ENCODE measurements around the gene NUDT3.
"Not testable (repeated sequence)": the region's sequence is repeated elsewhere in the genome, so short reads cannot be mapped to it uniquely, and the experiment has no call there.

Gene NUDT3

DNA sequence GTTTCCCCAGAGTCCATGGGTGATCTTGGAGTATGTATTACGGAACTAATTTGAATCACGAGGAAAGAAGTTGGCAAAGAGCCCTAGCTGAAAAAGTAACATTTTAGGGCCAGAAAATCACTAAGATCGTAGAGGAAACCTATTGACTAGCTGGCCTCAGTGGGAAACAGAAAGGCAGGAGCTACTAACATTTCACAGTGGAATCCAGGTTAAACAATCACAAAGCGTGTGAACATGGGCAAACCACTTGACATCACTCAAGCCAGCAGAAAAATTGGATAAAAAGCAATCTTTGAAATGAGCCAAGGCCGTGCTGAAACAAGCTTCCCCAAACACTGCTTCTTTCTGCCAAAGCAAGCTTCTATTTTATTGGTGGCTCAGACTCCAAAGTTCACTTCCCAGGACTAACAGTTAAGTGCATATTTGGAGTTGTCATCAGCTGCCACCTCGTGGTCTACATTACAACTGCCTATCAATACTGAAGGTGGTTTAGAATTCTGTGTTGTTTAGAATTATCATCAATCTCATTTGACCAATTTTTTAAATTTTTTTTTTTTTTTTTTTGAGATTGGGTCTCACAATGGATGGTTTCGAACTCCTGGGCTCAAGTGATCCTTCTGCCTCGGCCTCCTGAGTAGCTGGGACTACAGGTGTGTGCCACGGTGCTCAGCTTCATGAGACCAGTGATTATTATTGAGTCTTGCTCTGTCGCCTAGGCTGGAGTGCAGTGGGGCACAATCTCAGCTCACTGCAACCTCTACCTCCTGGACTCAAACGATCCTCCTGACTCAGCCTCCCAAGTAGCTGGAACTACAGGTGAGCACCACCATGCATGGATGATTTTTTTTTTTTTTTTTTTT is 22.8 kb upstream of the NUDT3 start:
- H3K9me3 Mint-ChIP-seq: no peaks in the 10 kb centered on the region
- no peaks in the 10 kb centered on the region for H3K27me3 Mint-ChIP-seq
- H3K36me3 Mint-ChIP-seq (ENCODE audit: low read depth): peaks cover 83% of the 10 kb centered on the region
- DNase-seq: no peak
- H3K4me3 Mint-ChIP-seq: no peak overlapping the region
- H3K4me1 Mint-ChIP-seq (ENCODE audit: low read depth): peaks cover 34% of the 10 kb centered on the region
- peak overlapping the region; percentile 79 for H3K27ac Mint-ChIP-seq

DNA sequence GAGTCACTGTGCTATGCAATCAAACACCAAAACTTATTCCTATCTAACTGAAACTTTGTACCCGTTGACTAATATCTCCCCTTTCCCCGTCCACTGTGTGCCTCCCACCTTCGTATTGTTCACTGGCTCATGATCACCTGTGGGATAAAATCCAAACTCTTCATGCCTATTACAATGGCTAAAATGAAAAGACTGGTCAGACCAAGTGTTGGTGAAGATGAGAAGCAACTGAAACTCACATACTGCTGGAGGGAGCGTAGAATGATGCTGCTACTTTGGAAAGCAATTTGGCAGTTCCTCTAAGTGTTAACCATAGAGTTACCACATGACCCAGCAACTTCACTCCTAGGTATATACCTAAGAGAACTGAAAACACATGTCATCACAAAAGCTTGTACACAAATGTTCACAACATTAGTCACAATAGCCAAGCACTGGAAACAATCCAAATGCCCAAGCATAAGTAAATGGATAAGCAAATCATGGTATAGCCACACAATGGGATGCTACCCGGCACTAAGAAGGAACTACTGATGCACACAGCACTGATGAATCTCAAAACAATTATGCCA is 20.3 kb upstream of the NUDT3 start:
- Mint-ChIP-seq H3K9me3 (no peaks in the 10 kb centered on the region), H3K27me3 (no peaks in the 10 kb centered on the region), H3K4me1 (ENCODE audit: low read depth) (peaks cover 20% of the 10 kb centered on the region), H3K4me3 (no peak overlapping the region), H3K36me3 (ENCODE audit: low read depth) (peaks cover 58% of the 10 kb centered on the region), H3K27ac (peak overlapping the region; percentile 8)
- no peak for DNase-seq

DNA sequence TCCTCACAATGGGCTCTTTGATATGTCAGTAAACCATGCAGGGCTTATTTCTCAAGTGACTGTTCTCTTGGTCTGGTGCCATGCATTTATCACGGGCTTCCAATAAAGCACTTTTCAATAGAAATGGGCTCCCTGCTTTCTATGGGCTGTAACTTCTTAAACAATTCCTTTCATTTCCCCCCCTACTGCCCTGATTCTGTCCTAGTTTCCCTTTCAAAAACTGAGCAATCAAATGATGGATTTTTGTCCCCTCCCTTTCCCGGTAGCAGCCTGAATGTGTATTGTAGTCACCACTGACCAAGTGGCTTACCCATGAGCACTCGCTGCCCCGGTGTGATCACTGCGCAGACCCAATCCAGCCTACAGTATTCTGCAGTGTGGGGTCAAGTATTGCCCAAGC is 19.5 kb upstream of the NUDT3 start:
- H3K36me3 Mint-ChIP-seq (ENCODE audit: low read depth): peaks cover 51% of the 10 kb centered on the region
- H3K27me3 Mint-ChIP-seq: no peaks in the 10 kb centered on the region
- peak overlapping the region; percentile 3 for H3K27ac Mint-ChIP-seq
- DNase-seq: no peak
- H3K4me1 Mint-ChIP-seq (ENCODE audit: low read depth): peaks cover 15% of the 10 kb centered on the region
- H3K9me3 Mint-ChIP-seq: no peaks in the 10 kb centered on the region
- no peak overlapping the region for H3K4me3 Mint-ChIP-seq

DNA sequence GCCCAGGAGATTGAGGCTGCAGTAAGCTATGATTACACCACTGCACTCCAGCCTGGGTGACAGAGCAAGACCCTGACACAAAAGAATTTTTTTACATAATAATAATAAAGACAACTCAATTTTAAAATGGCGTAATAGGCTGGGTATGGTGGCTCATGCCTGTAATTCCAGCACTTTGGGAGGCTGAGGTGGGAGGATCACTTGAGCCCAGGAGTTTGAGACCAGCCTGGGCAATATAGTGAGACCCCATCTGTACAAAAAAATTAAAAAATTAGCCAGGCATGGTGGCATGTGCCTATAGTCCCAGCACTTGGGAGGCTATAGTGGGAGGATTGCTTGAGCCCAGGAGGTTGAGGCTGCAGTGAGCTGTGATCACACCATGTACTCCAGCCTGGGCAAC is 15.4 kb upstream of the NUDT3 start:
- peaks cover 18% of the 10 kb centered on the region for H3K36me3 Mint-ChIP-seq (ENCODE audit: low read depth)
- not testable (repeated sequence) for H3K9me3 Mint-ChIP-seq; H3K4me1 Mint-ChIP-seq (ENCODE audit: low read depth); H3K27ac Mint-ChIP-seq; H3K4me3 Mint-ChIP-seq; H3K27me3 Mint-ChIP-seq; DNase-seq

DNA sequence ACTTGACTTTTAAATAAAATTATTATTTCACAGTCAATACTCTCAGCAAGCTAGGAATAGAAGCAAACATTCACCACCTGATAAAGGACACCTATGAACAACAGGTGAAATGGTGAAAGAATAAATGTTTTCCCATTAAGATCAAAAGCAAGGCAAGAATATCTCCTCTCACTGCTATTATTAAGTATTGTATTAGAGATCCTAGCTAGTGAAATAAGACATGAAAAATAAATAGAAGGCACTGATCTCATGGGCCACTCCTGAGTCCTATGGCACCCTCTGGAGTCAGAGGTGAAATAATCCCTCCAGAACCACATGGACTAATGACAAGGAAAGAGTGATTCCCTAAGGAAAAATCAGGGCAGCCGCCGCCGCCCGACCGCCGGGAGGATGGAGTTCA is 4.0 kb upstream of the NUDT3 start:
- Mint-ChIP-seq H3K4me1 (ENCODE audit: low read depth) (peaks cover 12% of the 10 kb centered on the region), H3K36me3 (ENCODE audit: low read depth) (peaks cover 2% of the 10 kb centered on the region), H3K27me3 (no peaks in the 10 kb centered on the region), H3K4me3 (no peak overlapping the region), H3K9me3 (no peaks in the 10 kb centered on the region), H3K27ac (no peak overlapping the region)
- DNase-seq: no peak

DNA sequence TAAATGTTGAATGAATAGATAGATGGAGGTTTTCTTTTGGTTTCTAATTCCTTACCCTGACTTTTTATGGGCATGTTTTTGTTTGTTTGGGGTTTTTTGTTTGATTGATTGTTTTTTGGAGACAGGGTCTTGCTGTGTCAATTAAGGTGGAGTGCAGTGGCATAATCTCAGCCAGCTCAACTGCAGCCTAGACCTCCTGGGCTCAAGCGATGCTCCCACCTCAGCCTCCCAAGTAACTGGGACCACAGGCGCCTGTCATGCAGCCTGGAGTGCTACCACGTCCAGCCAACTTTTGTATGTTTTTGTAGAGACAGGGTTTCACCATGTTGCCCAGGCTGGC is 1.5 kb upstream of the NUDT3 start:
- H3K36me3 Mint-ChIP-seq (ENCODE audit: low read depth): peaks cover 6% of the 10 kb centered on the region
- H3K27ac Mint-ChIP-seq: no peak overlapping the region
- peak overlapping the region; percentile 67 for H3K4me3 Mint-ChIP-seq
- no peaks in the 10 kb centered on the region for H3K9me3 Mint-ChIP-seq
- H3K4me1 Mint-ChIP-seq (ENCODE audit: low read depth): peaks cover 17% of the 10 kb centered on the region
- H3K27me3 Mint-ChIP-seq: no peaks in the 10 kb centered on the region
- DNase-seq: no peak

DNA sequence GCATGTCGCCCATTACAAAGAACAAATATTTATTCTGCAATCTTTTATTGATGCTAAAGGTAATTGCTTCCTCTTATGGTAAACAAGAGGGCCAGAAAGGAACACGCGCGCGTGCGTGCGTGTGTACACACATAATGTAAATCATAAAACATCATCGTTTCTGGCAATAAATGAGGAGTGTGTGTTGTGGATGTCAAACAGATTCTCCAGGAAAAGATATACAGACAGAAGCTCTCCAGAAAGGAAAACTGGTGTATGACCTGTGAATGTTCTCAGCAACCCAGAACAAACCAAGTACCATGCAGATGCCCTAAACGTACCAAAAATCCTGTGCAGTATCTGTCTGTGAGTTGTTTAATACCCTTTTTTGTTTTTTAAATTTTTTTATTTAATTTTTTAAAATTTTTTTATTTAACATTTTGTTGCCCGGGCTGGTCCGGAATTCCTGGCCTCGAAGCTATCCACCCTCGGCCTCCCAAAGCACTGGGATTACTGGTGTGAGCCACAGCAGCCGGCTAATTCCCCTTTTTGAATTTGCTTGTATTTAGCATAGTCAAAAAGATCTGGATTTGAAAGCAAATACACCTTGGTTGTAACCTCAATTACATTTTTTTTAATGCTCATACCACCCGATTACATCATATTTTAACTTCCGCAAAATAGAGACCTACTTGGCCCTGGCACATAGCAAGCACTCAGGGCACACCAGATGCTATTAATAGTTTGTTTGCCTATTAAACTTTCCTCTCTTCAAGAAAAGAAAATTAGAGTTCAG is 909 bp upstream of the NUDT3 start:
- H3K4me1 Mint-ChIP-seq (ENCODE audit: low read depth): peaks cover 23% of the 10 kb centered on the region
- DNase-seq: no peak
- no peaks in the 10 kb centered on the region for H3K27me3 Mint-ChIP-seq
- H3K4me3 Mint-ChIP-seq: peak overlapping the region; percentile 67
- H3K9me3 Mint-ChIP-seq: no peaks in the 10 kb centered on the region
- peaks cover 8% of the 10 kb centered on the region for H3K36me3 Mint-ChIP-seq (ENCODE audit: low read depth)
- peak overlapping the region; percentile 94 for H3K27ac Mint-ChIP-seq

DNA sequence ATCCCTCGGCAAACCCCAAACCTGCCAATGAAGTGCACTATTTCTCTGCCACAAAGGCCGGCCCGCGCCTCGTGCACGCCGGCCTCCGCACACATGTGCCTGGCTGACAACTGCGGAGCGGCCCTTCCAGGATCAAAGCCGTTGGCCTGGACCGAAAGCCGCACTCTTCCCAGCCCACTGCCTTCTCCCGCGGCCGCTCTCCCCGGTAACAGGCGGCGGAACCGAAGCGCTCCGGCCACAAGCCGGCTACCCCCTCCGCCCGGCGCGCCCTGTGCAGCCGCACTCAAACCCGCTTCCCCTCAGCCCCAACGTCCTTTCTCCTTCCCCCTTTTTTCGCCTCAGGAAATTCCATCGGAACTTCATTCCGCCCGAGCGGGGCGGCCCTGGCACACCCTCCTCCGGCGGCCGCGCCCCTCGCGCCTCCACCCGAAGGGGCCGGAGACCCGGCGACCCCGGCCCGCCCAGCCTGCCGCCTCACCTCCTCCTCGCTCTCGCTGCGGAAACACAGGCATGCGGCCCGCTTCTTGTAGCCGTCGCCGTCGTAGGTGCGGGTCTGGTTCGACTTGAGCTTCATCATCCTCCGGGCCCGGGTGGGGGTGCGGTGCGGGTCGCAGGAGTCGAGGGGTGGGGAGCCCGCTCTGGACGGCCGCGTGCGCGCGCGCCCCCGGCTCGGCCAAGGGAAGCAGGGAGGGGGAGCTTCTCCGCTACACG is 528 bp downstream of the NUDT3 start:
- H3K27ac Mint-ChIP-seq: no peak overlapping the region
- peaks cover 28% of the 10 kb centered on the region for H3K4me1 Mint-ChIP-seq (ENCODE audit: low read depth)
- H3K36me3 Mint-ChIP-seq (ENCODE audit: low read depth): peaks cover 9% of the 10 kb centered on the region
- DNase-seq: peak; percentile 77
- H3K9me3 Mint-ChIP-seq: no peaks in the 10 kb centered on the region
- no peaks in the 10 kb centered on the region for H3K27me3 Mint-ChIP-seq
- H3K4me3 Mint-ChIP-seq: no peak overlapping the region

DNA sequence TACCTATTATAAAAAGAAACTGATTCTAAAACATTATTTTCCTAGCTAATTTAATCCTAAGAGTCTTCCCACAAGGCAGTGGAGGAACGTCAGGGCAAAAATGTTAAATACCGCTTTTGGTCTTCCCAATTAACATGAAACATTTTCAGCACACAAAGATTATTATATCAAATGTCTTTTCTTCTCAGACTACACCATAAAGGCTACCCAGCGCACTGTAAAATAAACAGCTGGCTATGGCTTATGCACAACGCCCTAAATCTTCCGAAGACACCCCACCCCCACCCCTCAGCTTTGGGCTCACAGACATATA is 1.0 kb downstream of the NUDT3 start:
- DNase-seq: no peak
- Mint-ChIP-seq H3K27ac (no peak overlapping the region), H3K36me3 (ENCODE audit: low read depth) (peaks cover 10% of the 10 kb centered on the region), H3K27me3 (no peaks in the 10 kb centered on the region), H3K9me3 (no peaks in the 10 kb centered on the region), H3K4me1 (ENCODE audit: low read depth) (peaks cover 30% of the 10 kb centered on the region), H3K4me3 (no peak overlapping the region)

DNA sequence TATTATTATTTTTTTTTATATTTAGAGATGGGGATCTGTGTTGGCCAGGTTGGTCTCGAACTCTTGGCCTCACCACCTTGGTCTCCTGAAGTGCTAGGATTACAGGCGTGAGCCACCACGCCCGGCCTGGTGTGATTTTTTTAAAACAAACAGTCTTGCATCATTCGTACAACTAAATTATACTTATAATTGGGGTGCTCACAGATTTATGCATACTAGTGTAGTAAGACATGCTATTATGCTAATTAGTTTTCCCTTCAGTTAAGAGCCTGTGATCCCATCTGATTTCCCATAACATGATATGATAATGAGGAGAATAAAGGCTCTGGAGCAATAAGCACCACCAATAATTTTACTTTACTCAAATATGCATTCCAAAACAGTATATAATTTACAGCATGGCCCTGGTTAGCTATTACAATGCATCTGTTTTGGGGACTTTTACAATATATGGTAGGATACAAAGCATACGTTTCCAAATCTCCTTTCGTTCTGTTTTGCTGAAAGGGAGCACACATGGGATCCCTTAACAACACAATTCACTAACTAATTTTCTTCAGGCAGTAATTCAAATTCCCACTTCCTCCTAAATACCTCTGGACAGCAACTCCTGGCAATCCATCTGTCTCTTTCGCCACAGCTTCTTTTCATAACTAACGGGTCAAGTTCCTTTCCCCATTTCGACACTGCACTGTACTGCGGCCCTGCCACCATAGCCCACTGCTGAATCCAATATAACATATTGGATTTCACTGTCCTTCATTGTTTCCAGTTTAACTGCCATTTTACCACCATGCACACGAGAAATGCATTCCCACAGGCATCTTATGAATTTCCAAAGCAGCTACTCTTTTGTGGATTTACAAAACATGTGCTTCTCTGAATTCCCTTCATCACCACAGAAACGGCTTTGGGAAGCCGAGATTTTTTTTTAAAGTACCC is 1.7 kb downstream of the NUDT3 start:
- DNase-seq: no peak
- Mint-ChIP-seq H3K4me1 (ENCODE audit: low read depth) (peaks cover 34% of the 10 kb centered on the region), H3K4me3 (no peak overlapping the region), H3K36me3 (ENCODE audit: low read depth) (peaks cover 12% of the 10 kb centered on the region), H3K27me3 (no peaks in the 10 kb centered on the region), H3K27ac (no peak overlapping the region), H3K9me3 (no peaks in the 10 kb centered on the region)

DNA sequence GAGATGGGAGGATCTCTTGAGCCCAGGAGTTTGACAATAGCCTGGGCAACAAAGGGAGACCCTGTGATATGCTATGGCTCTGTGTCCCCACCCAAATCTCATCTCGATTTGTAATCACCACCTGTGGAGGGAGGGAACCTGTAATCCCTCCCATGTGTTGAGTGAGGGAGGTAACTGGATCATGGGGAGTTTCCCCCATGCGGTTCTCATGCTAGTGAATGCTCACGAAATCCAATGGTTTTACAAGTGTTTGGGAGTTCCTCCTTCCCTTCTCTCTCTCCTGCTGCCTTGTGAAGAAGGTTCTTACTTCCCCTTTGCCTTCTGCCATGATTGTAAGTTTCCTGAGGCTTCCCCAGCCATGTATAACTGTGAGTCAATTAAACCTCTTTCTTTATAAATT is 3.4 kb downstream of the NUDT3 start:
- H3K27me3 Mint-ChIP-seq: no peaks in the 10 kb centered on the region
- peaks cover 13% of the 10 kb centered on the region for H3K36me3 Mint-ChIP-seq (ENCODE audit: low read depth)

DNA sequence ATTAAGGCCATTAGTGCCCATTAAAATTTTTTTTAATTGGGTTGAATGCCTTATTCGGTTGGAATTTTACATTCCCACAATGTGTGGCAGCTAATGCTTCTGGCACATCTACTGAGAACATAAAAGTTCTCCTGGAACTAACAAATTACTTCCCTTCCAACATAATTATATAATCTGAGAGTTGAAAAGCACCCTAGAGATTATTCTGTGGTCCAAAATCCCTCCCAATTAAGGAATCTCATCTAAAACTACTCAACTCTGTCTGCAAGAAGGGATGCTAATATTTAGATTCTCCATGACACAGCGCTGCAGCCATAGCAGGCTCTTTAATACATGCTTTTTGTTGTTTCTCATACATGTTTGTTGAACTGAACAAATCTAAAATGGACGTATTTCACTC is 4.0 kb downstream of the NUDT3 start:
- Mint-ChIP-seq H3K27me3 (no peaks in the 10 kb centered on the region), H3K27ac (no peak overlapping the region), H3K36me3 (ENCODE audit: low read depth) (peaks cover 18% of the 10 kb centered on the region), H3K4me3 (no peak overlapping the region), H3K4me1 (ENCODE audit: low read depth) (peaks cover 35% of the 10 kb centered on the region), H3K9me3 (no peaks in the 10 kb centered on the region)
- no peak for DNase-seq

More for the DNA sequence above, 3.4 kb downstream of the NUDT3 start:
- DNase-seq: no peak
- Mint-ChIP-seq H3K9me3 (no peaks in the 10 kb centered on the region), H3K4me1 (ENCODE audit: low read depth) (peaks cover 38% of the 10 kb centered on the region), H3K27ac (no peak overlapping the region), H3K4me3 (no peak overlapping the region)

DNA sequence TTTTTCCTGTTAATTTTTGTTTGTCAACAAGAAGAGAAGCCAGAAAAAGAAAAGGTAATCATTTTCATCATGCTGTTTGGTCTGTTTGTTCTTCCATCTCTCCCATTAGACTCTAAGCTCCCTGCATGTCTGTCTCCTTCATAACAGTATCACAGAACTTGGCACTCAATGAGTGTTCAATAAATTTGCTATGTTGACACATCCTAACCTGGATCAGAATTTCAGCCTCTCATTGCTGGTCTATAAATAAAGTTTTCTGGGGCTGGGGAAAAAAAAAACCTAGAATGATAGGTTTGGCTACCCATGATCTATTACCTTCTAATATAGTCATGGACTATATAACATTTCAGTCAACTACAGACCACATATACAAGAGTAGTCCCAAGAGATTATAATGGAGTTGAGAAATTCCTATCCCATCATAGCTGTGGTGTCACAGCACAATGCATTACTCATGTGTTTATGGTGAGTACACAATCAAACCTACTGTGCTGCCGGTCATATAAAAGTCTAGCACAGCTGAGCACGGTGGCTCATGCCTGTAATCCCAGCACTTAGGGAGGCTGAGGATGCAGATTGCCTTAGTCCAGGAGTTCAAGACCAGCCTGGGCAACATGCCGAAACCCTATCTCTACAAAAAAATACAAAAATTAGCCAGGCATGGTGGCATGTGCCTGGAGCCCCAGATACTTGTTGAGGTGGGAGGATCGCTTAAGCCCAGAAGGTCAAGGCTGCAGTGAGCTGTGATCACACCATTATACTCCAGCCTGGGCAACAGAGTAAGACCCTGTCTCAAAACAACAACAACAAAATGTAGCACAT is 5.9 kb downstream of the NUDT3 start:
- DNase-seq: no peak

More for the DNA sequence above, 5.9 kb downstream of the NUDT3 start:
- H3K36me3 Mint-ChIP-seq (ENCODE audit: low read depth): peaks cover 20% of the 10 kb centered on the region
- H3K27ac Mint-ChIP-seq: no peak overlapping the region
- no peak overlapping the region for H3K4me3 Mint-ChIP-seq
- H3K27me3 Mint-ChIP-seq: no peaks in the 10 kb centered on the region
- H3K9me3 Mint-ChIP-seq: no peaks in the 10 kb centered on the region
- peaks cover 31% of the 10 kb centered on the region for H3K4me1 Mint-ChIP-seq (ENCODE audit: low read depth)
